CD4-positive, alpha-beta T cell treated with Interferon alpha-2 for 1 hour (primary cell): ENCODE results near the gene GPS2.

ENCODE experiments used
- DNase-seq, 2 donors: peaks; one replicate each; pipeline ENCODE4 v3.0.0-alpha.2; 2020 to 2022

The GPS2 gene

GRCh38 chr17:7315570-7316235 is 543 bp upstream of the GPS2 start:
- DNase-seq, result no peak

GRCh38 chr17:7313890-7314718 is 1.1 kb downstream of the GPS2 start:
- no peak for DNase-seq

- no peak for DNase-seq
Measured at GRCh38 chr17:7313088-7313889, 1.9 kb downstream of the GPS2 start.

- DNase-seq, result no peak
Measured at GRCh38 chr17:7312432-7313087, 2.6 kb downstream of the GPS2 start.

GRCh38 chr17:7311110-7311705 is 4.0 kb downstream of the GPS2 start:
- no peak for DNase-seq

- DNase-seq, result no peak
Measured at GRCh38 chr17:7309628-7310027, 5.5 kb downstream of the GPS2 start.

- DNase-seq, result peak; percentile 92 to 95
Measured at GRCh38 chr17:7308625-7309433, 6.3 kb downstream of the GPS2 start.

GRCh38 chr17:7307686-7308624 is 7.2 kb downstream of the GPS2 start:
- DNase-seq, result peak; percentile 55 to 68

- peak; percentile 100 for DNase-seq
Measured at GRCh38 chr17:7306911-7307685, 8.1 kb downstream of the GPS2 start, which contains the start of gene EIF5A. Gene EIF5A, plus strand, starts transcription at chr17:7307628. Its CDS starts 2,008 bp downstream, at chr17:7309636.

- no peak for DNase-seq
Measured at GRCh38 chr17:7304179-7304578, 11.0 kb downstream of the GPS2 start.

- DNase-seq, result peak; percentile 69 to 75
Measured at GRCh38 chr17:7296189-7296861, 18.8 kb downstream of the GPS2 start.

GRCh38 chr17:7295230-7296180 is 19.7 kb downstream of the GPS2 start:
- DNase-seq, result no peak

GRCh38 chr17:7294614-7295153 is 20.5 kb downstream of the GPS2 start, which contains the start of gene YBX2:
Gene YBX2, minus strand, starts transcription at chr17:7294639. Its CDS starts 139 bp downstream, at chr17:7294500.
- DNase-seq, result peak; percentile 80 to 86

- peak in 1 of 2 donors; percentile 30 for DNase-seq
Measured at GRCh38 chr17:7293816-7294613, 21.1 kb downstream of the GPS2 start.

GRCh38 chr17:7293159-7293558 is 22.0 kb downstream of the GPS2 start:
- no peak for DNase-seq

- DNase-seq, result no peak
Measured at GRCh38 chr17:7292729-7293128, 22.4 kb downstream of the GPS2 start.
